A549 (cell line): ENCODE data around the gene BCL6. TPM values are rescaled to one million over a fixed set of nuclear protein-coding genes. Genes with fewer than 3 reads are reported as not detected.

Source experiments
- ATAC-seq, 2 experiments: fragments of 200-7000 bp in 1 of 2; fragments of >200 bp in 1 of 2; cut with Nextera tagmentation in 1 of 2; cut with Tn5 transposase in 1 of 2; 3 replicates each; pipeline versions ENCODE4 v1.8.0 to v1.9.1; 2018 to 2020; ENCODE audit warnings: mild to moderate bottlenecking in 1 of 2, moderate library complexity in 1 of 2
- CTCF ChIA-PET: fragments of 300-600 bp; sonication (Branson Sonifier 250); formaldehyde crosslinking; extraction: SDS; loops from one replicate; lab custom pipeline; 2021; ENCODE audit warnings: antibody characterized with exemption, inconsistent platforms; lab: Yijun Ruan, JAX
- POLR2A ChIA-PET: fragments of 350-600 bp; formaldehyde crosslinking; extraction: SDS; loops from one replicate; lab custom pipeline; 2021; ENCODE audit warnings: antibody characterized with exemption, inconsistent platforms; lab: Yijun Ruan, JAX
- DNase-seq, 2 experiments: peaks; one replicate each; pipeline versions ENCODE4 v3.0.0 to v3.0.0-alpha.2; 2011 to 2016; ENCODE audit warnings: low read depth in 1 of 2, low spot score in 1 of 2
- FAIRE-seq: peaks from 2 replicates; lab custom pipeline; 2011; peaks lifted over from hg19 to GRCh38; lab: Jason Lieb, UNC
- H3K27ac ChIP-seq, 2 experiments: fragments of >200 bp; sonication (Bioruptor Twin); formaldehyde crosslinking; 3 replicates each; pipeline ENCODE4 v1.5.1; 2016 to 2017
- H3K4me1 ChIP-seq: fragments of >200 bp; sonication (Bioruptor Twin); formaldehyde crosslinking; 3 replicates; pipeline ENCODE4 v1.6.1; 2016
- H3K4me2 ChIP-seq: fragments of >200 bp; sonication (Bioruptor Twin); formaldehyde crosslinking; 3 replicates; pipeline ENCODE4 v1.6.1; 2016
- H3K4me3 ChIP-seq: fragments of >200 bp; sonication (Bioruptor Twin); formaldehyde crosslinking; 3 replicates; pipeline ENCODE4 v1.5.1; 2016
- H3K9me3 ChIP-seq: fragments of >200 bp; sonication (Bioruptor Twin); formaldehyde crosslinking; 3 replicates; pipeline ENCODE4 v1.6.1; 2016
- CEBPB ChIP-seq, 2 experiments: fragments of >200 bp in 1 of 2; sonication (Bioruptor Twin) in 1 of 2; formaldehyde crosslinking in 1 of 2; IDR thresholded peaks; 2 replicates each; pipeline ENCODE4 v1.6.1; 2012 to 2016
- EHMT2 ChIP-seq: fragments of 200-600 bp; sonication (generic); IDR thresholded peaks from 2 replicates; pipeline ENCODE4 v1.6.1; 2016; ENCODE audit warnings: antibody characterized with exemption, low read depth, mild to moderate bottlenecking, moderate library complexity
- EP300 ChIP-seq, 2 experiments: fragments of >200 bp; sonication (Bioruptor Twin); formaldehyde crosslinking; IDR thresholded peaks; 2 replicates in 1 of 2; 3 replicates in 1 of 2; pipeline ENCODE4 v1.6.1; 2016 to 2017
- FOSB ChIP-seq: fragments of 250-450 bp; sonication (Bioruptor Pico); IDR thresholded peaks from 2 replicates; pipeline ENCODE4 v1.5.0; 2020; ENCODE audit warnings: mild to moderate bottlenecking, moderate library complexity
- GATA3 ChIP-seq: IDR thresholded peaks from 2 replicates; pipeline ENCODE4 v1.6.1; 2012; ENCODE audit warnings: borderline replicate concordance
- HEYL ChIP-seq: fragments of 250-450 bp; sonication (Bioruptor Pico); IDR thresholded peaks from 2 replicates; pipeline ENCODE4 v1.8.0; 2021; ENCODE audit warnings: mild to moderate bottlenecking, moderate library complexity
- HMGXB4 ChIP-seq: fragments of 250-450 bp; sonication (Bioruptor Pico); IDR thresholded peaks from 2 replicates; pipeline ENCODE4 v1.5.0; 2021; ENCODE audit warnings: mild to moderate bottlenecking, moderate library complexity, borderline replicate concordance
- HOXB13 ChIP-seq: fragments of 250-450 bp; sonication (Bioruptor Pico); IDR thresholded peaks from 2 replicates; pipeline ENCODE4 v1.5.0; 2020; ENCODE audit warnings: low read depth, mild to moderate bottlenecking, moderate library complexity
- JUNB ChIP-seq: fragments of >200 bp; sonication (Bioruptor Twin); formaldehyde crosslinking; IDR thresholded peaks from 2 replicates; pipeline ENCODE4 v1.6.1; 2016
- NFE2L2 ChIP-seq: fragments of 150-350 bp; conservative IDR thresholded peaks from 2 replicates; pipeline ENCODE4 v1.6.1; 2014; ENCODE audit warnings: low read length
- NR3C1 ChIP-seq: fragments of >200 bp; sonication (Bioruptor Twin); formaldehyde crosslinking; IDR thresholded peaks from 3 replicates; pipeline ENCODE4 v1.6.1; 2017
- PHF8 ChIP-seq: fragments of 200-600 bp; sonication (generic); IDR thresholded peaks from 2 replicates; pipeline ENCODE4 v1.6.1; 2016; ENCODE audit warnings: low read depth, mild to moderate bottlenecking, antibody characterized with exemption, moderate library complexity, borderline replicate concordance
- RAD21 ChIP-seq, 2 experiments: fragments of >200 bp in 1 of 2; sonication (Bioruptor Twin) in 1 of 2; formaldehyde crosslinking in 1 of 2; IDR thresholded peaks in 1 of 2; conservative IDR thresholded peaks in 1 of 2; 2 replicates in 1 of 2; 3 replicates in 1 of 2; pipeline ENCODE4 v1.6.1; 2012 to 2018; ENCODE audit warnings: inconsistent platforms in 1 of 2
- RCOR1 ChIP-seq: fragments of 150-350 bp; IDR thresholded peaks from 2 replicates; pipeline ENCODE4 v1.6.1; 2014; ENCODE audit warnings: antibody characterized with exemption, low read length, low read depth
- RNF2 ChIP-seq: fragments of 200-600 bp; sonication (generic); IDR thresholded peaks from 2 replicates; pipeline ENCODE4 v1.6.1; 2016; ENCODE audit warnings: low read depth, mild to moderate bottlenecking, antibody characterized with exemption, moderate library complexity, borderline replicate concordance
- SMC3 ChIP-seq: fragments of >200 bp; sonication (Bioruptor Twin); formaldehyde crosslinking; IDR thresholded peaks from 3 replicates; pipeline ENCODE4 v1.6.1; 2018; ENCODE audit warnings: inconsistent platforms
- WGBS: methylation state at CpG from one replicate; pipeline ENCODE4 v1.1.6; 2017; ENCODE audit errors: missing lambda C conversion rate; 5-methylcytosine and 5-hydroxymethylcytosine counted together
- polyA plus RNA-seq, 4 experiments: library from polyadenylated mRNA; depleted of rRNA in 3 of 4; stranded (reverse); fragments of >200 nt; fragmentation: RNase III in 1 of 4; extraction: RNeasy Plus Mini Kit Qiagen cat#74134 plus additional on column Dnase treatment in 1 of 4; gene quantifications; 2 replicates in 3 of 4; 3 replicates in 1 of 4; pipeline ENCODE4 v1.2.3, GENCODE V29; 2011 to 2017
- TF ChIP-seq, protein P1 (sequence below): fragments of 250-450 bp; sonication (Bioruptor Pico); IDR thresholded peaks from 2 replicates; pipeline ENCODE4 v1.5.0; 2020; ENCODE audit warnings: low read depth, mild to moderate bottlenecking, moderate library complexity

BCL6 gene
- polyA plus RNA-seq, 2 of the 4 experiments (the other 2 are of a cell fraction): 7.0 to 10.4 TPM

DNA sequence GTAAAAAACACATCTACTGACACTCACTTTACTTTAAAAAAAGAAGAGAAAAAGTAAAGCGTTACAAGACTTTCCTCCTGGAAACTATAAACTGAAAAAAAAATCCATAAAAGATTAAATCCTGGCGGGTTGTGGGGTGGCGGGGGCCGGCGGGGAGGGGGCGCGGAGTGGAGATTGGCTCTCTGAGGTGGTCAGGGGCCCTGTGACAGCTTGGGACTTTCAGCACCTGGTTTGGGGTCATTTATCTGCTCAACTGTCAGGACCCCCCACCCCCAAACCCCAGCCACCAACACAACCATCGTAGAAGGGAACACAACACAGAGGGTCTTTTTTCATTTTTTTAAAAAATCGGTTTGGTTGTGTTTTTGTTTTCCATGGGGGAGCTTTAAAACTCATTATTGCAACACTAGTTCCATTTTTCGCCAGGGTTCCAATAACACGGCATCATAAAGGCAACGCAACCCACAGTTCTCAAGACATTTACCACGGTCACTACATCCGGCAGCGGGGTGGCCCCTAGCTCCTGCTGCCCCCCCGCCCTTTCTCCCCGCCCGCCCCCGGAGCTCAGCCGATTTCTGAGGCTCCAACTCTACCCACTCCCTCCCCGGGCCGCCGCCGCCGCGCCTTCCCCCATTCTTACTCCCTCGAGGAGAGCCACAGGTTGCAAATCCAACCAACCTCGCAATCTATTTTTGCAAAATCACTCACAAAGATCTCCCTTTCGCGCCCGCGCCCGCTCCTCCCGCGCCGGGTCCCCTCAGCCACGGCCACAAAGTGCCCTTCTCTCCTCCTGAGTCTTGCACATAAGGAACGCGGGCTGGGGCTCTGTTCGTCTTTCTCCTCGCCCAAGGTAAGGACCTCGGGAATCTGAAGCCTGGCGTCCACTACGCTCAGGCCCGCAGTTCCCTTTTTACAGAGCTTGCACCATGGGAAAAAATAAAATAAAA is 1.8 kb downstream of the BCL6 start:
- H3K4me1 ChIP-seq: peaks cover 41% of the 10 kb centered on the region
- H3K4me3 ChIP-seq: peak overlapping the region; percentile 69
- FAIRE-seq (no peak), ATAC-seq (no peak), DNase-seq (peak; percentile 6 to 15)
- no peaks in the 10 kb centered on the region for H3K9me3 ChIP-seq
- POLR2A ChIA-PET: no interaction called here
- peak overlapping the region; percentile 96 to 99 for H3K27ac ChIP-seq
- CTCF ChIA-PET: interaction anchor here (0.8 to 8.6 kb wide), 6 partner anchors 9 to 1211 kb away, joined by 3 to 221 read pairs (median 3); no protein-coding TSS in a partner anchor
- no peak for TF ChIP-seq FOSB (CRISPR knock-in tag)
- peak in 1 of 2 experiments; percentile 20; a peak in 1 of 4 replicates for TF ChIP-seq CEBPB (IDR thresholded peaks at IDR 0.05)
- TF ChIP-seq PHF8: no peak
- TF ChIP-seq HEYL (CRISPR knock-in tag): no peak
- TF ChIP-seq, all 56 proteins: peak for 1
- WGBS: 22% methylated on average over 30 of the region's 45 CpGs
- H3K4me2 ChIP-seq: peak overlapping the region; percentile 96

GRCh38 chr3:187742351-187743171 is 2.7 kb downstream of the BCL6 start:
- Histone ChIP-seq H3K4me3 (peak overlapping the region; percentile 69; the same call in 1 of the 3 replicates), H3K9me3 (no peaks in the 10 kb centered on the region), H3K4me1 (peaks cover 33% of the 10 kb centered on the region), H3K4me2 (peak overlapping the region; percentile 96), H3K27ac (peak overlapping the region; percentile 96 to 99)
- ATAC-seq: no peak
- no peak for FAIRE-seq
- no peak for DNase-seq
- TF ChIP-seq EHMT2 (peak; percentile 86), EP300 (IDR thresholded peaks at IDR 0.05) (no peak), JUNB (no peak), CEBPB (IDR thresholded peaks at IDR 0.05) (no peak), RCOR1 (no peak), HOXB13 (CRISPR knock-in tag) (no peak), PHF8 (no peak), RNF2 (no peak), NFE2L2 (no peak), RAD21 (conservative IDR thresholded peaks at IDR 0.05 in 1 of 2, IDR thresholded peaks at IDR 0.05 in 1 of 2) (0 out of 5 replicates have a peak, but pooled peaks of 1 of the 2 experiments have one; percentile 7), HMGXB4 (no peak), SMC3 (no peak; the same call in 2 of the 3 replicates), GATA3 (no peak), NR3C1 (no peak)
- TF ChIP-seq, protein P1, sequence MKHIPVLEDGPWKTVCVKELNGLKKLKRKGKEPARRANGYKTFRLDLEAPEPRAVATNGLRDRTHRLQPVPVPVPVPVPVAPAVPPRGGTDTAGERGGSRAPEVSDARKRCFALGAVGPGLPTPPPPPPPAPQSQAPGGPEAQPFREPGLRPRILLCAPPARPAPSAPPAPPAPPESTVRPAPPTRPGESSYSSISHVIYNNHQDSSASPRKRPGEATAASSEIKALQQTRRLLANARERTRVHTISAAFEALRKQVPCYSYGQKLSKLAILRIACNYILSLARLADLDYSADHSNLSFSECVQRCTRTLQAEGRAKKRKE: no peak
- ChIA-PET CTCF (interaction anchor here (0.7 to 8.6 kb wide), 11 partner anchors 8 to 1212 kb away, joined by 3 to 221 read pairs (median 3); no protein-coding TSS in a partner anchor), POLR2A (interaction anchor here (0.6 kb wide), 1 partner anchor 552 kb away, joined by 5 read pairs; no protein-coding TSS in a partner anchor)
- 64% methylated on average over 13 of the region's 13 CpGs for WGBS
